ENCODE results near the gene REV1.

DNA sequence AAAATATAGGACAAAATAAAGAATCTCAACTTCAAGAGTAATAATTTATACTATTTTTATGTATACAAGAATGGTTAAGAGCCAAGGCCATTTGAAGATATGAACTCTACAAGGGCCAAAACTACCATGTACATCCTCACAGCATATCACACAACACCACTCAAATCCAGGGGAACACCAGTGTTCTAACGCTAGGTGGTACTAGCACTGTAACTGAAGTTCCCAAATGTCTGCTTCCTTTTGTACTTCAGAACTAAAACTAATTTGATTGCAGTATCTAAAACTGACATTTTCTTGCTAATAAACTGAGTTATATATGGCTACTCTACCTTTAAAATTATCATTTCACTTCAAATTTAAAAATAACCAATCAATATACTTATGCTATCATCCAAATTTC, 47.0 kb downstream of the REV1 start:
- TF ChIP-seq, protein P1, sequence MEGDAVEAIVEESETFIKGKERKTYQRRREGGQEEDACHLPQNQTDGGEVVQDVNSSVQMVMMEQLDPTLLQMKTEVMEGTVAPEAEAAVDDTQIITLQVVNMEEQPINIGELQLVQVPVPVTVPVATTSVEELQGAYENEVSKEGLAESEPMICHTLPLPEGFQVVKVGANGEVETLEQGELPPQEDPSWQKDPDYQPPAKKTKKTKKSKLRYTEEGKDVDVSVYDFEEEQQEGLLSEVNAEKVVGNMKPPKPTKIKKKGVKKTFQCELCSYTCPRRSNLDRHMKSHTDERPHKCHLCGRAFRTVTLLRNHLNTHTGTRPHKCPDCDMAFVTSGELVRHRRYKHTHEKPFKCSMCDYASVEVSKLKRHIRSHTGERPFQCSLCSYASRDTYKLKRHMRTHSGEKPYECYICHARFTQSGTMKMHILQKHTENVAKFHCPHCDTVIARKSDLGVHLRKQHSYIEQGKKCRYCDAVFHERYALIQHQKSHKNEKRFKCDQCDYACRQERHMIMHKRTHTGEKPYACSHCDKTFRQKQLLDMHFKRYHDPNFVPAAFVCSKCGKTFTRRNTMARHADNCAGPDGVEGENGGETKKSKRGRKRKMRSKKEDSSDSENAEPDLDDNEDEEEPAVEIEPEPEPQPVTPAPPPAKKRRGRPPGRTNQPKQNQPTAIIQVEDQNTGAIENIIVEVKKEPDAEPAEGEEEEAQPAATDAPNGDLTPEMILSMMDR (IDR thresholded peaks at IDR 0.05), result peak; percentile 22 to 32 (median 26)
- no peak for TF ChIP-seq POLR2A (IDR thresholded peaks at IDR 0.05)
